D721Med (cell line): ENCODE results near the gene RTTN.

Experiments
- DNase-seq: peaks from one replicate; pipeline ENCODE4 v3.0.0; 2011; ENCODE audit warnings: low spot score; ENCODE audit not compliant: insufficient read length
- FAIRE-seq: peaks from 2 replicates; lab custom pipeline; 2011; peaks lifted over from hg19 to GRCh38; lab: Jason Lieb, UNC
- TF ChIP-seq, protein P1 (sequence below): IDR thresholded peaks from 2 replicates; pipeline ENCODE4 v1.5.1; 2012; ENCODE audit warnings: mild to moderate bottlenecking, control low read depth; ENCODE audit not compliant: insufficient read depth; ENCODE audit errors: missing control alignments

RTTN gene

DNA sequence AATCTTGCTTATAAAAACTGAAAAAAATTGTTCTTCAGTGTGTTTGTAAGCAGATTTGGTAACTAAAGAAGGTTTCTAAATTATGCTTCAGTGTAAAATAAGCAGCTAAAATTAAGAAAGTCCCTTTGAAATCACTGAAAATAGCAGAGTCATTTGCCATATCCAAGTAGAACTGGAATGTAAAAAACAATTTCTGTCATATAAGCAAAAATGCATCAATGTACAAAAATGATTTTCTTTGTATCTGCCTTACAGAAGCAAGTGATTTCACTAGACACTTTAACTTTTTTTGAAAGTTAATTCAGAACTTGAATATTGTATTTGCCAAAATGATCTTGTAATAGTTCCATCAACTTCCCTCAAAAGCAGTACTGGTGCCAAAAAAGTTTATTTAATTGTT lies 136.1 kb downstream of the RTTN start:
- FAIRE-seq (no peak), DNase-seq (no peak)
- TF ChIP-seq, protein P1, sequence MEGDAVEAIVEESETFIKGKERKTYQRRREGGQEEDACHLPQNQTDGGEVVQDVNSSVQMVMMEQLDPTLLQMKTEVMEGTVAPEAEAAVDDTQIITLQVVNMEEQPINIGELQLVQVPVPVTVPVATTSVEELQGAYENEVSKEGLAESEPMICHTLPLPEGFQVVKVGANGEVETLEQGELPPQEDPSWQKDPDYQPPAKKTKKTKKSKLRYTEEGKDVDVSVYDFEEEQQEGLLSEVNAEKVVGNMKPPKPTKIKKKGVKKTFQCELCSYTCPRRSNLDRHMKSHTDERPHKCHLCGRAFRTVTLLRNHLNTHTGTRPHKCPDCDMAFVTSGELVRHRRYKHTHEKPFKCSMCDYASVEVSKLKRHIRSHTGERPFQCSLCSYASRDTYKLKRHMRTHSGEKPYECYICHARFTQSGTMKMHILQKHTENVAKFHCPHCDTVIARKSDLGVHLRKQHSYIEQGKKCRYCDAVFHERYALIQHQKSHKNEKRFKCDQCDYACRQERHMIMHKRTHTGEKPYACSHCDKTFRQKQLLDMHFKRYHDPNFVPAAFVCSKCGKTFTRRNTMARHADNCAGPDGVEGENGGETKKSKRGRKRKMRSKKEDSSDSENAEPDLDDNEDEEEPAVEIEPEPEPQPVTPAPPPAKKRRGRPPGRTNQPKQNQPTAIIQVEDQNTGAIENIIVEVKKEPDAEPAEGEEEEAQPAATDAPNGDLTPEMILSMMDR = no peak

DNA sequence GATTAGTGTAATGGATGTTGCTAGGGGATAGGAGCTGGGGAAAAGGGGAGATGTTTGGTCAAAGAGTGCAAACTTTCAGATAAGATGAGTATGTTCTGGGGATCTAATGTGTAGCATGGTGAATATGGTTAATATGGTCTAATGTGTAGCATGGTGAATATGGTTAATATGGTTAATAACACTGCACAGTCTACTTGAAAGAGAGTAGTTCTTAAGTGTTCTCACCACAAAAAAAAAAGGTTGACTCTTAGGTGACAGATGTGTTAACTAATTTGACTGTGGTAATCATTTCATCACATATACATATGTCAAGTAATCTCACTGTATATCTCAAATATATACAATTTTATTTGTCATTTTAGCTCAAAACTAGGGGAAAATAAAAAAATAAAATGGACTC lies 136.5 kb downstream of the RTTN start:
- DNase-seq (no peak), FAIRE-seq (no peak)

DNA sequence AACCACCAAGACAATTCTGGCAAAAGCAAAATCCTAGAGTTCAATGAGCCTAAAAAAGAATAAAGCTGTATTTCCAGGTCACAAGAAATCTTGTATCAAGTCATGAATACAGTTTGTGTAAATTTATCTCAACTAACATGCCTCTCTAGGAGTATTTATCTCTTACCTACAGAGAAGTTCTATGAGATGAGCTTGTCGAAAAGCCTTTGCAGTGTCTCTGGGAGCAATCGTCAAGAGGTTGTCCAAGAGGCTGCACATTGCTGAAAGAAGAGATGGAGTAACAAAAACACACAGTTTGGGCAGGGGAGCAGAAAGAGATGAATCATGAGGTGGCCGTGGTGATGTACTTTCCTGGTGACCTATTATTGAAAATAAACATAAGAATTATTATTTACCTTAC lies 145.8 kb downstream of the RTTN start:
- no peak for FAIRE-seq
- DNase-seq = no peak
- TF ChIP-seq, protein P1 = no peak

More for the DNA sequence above, 136.5 kb downstream of the RTTN start:
- TF ChIP-seq, protein P1 = no peak

DNA sequence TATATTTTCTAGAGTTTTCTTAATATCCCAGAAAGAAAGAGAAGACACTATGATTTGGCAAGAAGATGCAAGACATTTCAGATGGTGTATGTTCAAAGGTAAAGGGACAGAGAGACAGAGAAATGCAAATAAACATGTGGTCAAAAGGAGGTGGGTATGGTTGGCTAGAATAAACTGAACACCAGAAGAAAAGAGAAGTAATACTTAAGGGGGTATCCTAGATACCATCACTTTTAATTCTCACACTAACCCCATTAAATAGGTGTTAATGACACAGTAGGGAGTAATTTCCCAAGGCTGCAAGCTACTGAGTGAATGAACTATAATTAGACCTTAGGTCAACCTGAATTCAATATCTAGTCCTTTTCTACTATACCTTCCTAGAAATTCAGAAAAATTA lies 146.6 kb downstream of the RTTN start:
- DNase-seq (no peak), FAIRE-seq (no peak)
- TF ChIP-seq, protein P1 = no peak

DNA sequence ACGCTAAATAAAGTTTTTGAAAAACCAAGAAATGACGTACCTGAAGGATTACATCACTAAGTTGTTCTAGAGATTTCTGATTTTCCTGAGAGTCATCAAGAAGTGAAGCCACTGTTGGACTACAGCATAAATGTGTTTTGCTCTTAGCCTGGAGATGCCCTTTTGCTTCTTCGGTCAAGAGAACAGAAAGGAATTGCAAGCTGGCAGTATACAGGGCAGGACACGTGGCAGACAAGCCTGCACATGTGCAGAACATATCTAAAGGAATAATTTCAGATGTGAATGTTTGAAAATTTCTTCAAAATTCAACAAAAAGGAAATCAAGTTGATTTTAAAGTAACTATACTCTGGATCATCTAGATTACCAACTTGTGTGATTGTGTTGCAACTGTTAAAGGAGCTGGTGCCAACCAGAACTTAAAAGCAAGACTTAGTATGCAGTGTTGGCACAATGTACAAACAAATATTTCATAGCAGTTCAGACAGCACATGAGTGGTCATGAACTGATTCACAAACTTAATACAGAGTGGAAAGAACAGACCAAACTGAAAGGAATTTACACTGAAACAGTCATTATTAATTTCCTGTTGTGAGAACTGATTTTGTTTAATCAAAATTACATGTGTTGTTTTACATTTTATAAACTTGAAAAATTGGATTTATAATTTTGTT lies 157.4 kb downstream of the RTTN start:
- TF ChIP-seq, protein P1 = no peak
- DNase-seq = no peak
- no peak for FAIRE-seq

DNA sequence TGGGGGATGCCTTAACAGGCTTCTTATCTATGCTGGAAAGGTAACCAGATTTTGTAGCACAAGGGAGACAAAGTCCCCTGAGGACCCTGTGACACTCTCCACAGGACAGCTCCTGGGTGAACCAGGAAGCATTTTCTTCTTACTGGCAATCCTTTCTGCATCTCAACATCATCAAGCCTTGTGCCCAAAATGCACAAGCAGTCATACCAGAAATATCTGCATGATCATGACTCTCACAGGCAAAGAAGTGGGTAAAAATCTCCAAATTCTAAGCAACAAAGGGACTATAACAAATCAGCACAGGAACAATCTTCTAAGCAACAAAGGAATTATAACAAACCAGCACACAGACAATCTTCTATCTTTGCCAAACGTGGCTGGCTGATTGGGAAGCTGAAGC lies 158.7 kb downstream of the RTTN start:
- FAIRE-seq (no peak), DNase-seq (no peak)
- TF ChIP-seq, protein P1 = no peak

DNA sequence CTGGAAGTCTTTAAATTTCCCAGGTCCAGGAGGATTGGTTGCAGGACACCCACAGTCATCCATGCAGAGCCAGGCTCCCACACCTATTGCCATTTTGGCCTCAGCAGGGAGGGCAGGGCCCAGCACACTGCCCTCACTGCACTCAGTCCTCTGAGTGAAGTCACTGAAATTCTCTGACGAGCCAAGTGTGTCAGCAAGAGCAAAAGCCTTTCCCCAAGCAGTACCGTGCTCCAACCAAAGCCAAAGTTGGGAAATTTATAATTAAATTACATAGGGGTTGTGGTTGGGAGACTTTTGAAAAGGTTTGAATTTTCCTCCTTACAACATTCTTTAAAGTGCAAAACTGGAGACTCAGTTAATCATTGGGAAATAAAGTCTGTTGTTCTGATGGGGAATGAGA lies 159.3 kb downstream of the RTTN start:
- TF ChIP-seq, protein P1 = no peak
- no peak for DNase-seq
- no peak for FAIRE-seq
